ENCODE data around the gene FAM227B.
"Not testable (repeated sequence)": the region's sequence is repeated elsewhere in the genome, so short reads cannot be mapped to it uniquely, and the experiment has no call there.

The FAM227B gene

GRCh38 chr15:49361370-49361769 lies 259.2 kb downstream of the FAM227B start:
- DNase-seq = no peak

DNA sequence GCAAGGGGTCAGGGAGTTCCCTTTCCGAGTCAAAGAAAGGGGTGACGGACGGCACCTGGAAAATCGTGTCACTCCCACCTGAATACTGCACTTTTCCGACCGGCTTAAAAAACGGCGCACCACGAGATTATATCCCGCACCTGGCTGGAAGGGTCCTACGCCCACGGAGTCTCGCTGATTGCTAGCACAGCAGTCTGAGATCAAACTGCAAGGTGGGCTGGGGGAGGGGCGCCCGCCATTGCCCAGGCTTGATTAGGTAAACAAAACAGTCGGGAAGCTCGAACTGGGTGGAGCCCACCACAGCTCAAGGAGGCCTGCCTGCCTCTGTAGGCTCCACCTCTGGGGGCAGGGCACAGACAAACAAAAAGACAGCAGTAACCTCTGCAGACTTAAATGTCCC lies 266.2 kb downstream of the FAM227B start:
- not testable (repeated sequence) for DNase-seq

DNA sequence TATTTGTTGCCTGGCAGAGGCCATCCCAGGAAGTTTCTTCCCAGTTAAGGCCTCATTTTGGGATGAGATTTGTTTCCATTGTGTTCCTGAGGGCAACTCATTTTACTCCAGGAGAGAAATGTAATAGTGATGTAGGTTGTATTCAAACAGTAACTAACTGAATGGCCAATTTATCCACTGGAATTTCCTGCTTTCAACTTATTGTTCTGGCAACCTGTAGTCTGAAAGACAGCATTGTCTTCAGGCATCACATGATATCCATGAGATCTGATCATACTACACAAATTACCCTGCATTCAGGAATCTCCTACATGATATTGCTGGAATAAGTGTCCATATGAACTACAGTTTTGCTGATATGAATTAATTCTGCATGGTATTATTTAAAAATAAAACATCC lies 277.1 kb downstream of the FAM227B start:
- no peak for DNase-seq

DNA sequence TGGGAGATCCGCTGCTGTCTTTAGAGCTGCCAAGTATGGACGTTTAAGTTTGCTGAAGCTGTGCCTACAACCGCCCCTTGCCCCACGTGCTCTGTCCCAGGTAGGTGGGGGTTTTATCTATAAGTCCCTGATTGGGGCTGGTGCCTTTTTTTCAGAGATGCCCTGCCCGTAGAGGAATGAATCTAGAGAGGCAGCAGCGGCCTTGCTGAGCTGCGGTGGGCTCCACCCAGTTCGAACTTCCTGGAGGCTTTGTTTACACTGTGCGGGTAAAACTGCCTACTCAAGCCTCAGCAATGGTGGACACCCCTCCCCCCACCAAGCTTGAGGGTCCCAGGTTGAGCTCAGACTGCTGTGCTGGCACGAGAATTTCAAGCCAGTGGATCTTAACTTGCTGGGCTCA lies 281.0 kb downstream of the FAM227B start:
- no peak for DNase-seq

DNA sequence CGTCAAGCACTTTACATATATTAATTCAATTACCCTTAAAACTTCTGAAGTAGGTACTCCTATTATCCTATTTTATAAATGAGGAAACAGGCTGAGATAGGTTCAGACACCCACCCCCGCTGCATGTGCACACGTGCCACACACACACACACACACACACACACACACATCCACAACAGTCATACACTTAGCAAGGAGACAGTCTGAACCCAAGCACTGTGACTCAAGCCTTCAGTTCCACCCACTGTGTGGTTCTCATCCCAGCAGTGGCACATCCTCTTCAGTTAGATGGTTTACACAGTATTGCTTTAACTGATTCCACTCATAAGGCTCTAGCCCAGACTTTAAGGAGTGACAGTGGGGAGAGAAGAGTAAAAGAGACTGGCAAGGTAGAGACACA lies 288.7 kb downstream of the FAM227B start:
- no peak for DNase-seq

- no peak for DNase-seq
Observed at GRCh38 chr15:49331442-49331841, 289.2 kb downstream of the FAM227B start.

DNA sequence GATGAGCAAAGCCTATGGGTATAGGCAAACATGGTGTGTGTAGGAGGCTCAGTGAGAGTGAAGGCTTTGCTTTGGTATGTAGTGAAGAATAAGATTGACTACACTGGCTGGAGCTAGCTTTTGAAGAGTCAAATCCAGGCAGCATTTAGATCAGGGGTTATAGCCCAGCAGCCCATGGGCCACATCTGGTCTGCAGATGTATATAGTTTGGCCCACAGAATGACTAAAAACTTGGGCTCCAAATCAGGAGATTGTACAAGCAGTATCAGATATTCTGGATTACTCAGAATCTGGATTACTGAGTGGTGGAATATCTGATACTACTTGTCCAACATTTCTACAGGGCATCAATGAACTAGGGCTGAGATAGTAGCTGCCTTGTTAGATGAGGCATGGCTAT lies 290.5 kb downstream of the FAM227B start:
- DNase-seq = no peak

- DNase-seq = no peak
Observed at GRCh38 chr15:49328941-49329340, 291.7 kb downstream of the FAM227B start.

- DNase-seq = no peak
Observed at GRCh38 chr15:49327927-49328326, 292.7 kb downstream of the FAM227B start.

DNA sequence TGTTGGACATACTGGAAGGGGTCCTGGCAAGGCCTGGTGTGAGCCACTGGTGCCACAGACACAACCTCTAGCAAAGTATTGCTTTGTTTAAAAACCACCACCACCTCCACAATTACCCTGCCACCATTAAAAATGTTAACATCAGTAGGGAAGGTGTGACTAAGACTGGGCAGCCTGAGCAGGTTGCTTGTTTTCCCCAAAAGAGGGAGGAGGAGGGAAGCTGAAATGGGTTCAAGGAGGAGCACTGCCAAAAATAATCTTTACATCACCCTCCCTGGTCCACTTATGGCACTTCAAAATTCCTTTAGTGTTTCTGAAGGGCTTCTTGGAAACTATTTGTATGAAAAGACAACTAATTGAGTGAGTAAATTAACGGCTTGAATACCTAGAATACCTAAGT lies 297.4 kb downstream of the FAM227B start:
- no peak for DNase-seq

GRCh38 chr15:49320351-49320750 lies 300.3 kb downstream of the FAM227B start:
- DNase-seq = no peak

DNA sequence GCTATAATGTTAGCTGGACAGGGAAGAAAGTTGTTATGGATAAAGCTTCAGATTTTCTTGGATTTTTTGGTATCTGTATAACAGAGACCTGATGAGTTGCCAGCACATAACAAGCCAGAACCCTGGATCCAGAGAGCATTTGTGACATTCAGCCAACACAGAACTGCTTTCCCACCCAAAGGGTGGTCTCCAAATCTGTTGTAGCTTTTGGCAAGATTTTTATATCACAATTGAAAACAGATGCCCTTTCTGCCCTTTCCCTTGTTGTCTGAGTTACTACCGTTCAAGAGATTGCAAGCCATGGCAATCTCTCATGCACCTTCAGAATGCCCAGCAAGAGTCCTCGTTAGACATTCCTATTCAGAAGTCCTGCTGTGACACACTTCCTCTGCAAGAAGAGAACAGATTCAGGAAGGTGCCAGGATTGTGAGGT lies 305.2 kb downstream of the FAM227B start:
- no peak for DNase-seq

GRCh38 chr15:49314716-49315115 lies 305.9 kb downstream of the FAM227B start:
- DNase-seq = no peak

- DNase-seq = no peak
Observed at GRCh38 chr15:49313650-49314049, 307.0 kb downstream of the FAM227B start.

GRCh38 chr15:49309889-49310288 lies 310.7 kb downstream of the FAM227B start:
- DNase-seq = no peak

DNA sequence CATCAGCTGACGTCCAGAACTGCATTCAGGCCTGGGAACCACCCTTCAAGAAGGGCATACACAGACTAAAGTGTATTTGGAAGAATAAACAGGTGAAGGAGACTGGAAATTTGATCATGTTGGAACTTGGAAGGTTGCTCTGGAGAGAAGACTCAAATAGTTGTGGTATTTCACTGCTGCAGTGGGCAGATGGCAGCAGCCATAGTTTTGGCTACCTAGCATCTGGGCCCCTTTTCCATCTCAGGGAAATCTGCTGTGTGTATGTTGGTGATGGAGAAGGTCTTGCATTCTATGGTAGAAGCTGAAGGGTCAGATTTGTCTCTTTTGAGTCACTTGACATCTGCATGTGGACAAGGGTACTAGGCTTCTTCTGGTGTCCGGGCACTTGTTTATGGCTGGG lies 311.9 kb downstream of the FAM227B start:
- no peak for DNase-seq

DNA sequence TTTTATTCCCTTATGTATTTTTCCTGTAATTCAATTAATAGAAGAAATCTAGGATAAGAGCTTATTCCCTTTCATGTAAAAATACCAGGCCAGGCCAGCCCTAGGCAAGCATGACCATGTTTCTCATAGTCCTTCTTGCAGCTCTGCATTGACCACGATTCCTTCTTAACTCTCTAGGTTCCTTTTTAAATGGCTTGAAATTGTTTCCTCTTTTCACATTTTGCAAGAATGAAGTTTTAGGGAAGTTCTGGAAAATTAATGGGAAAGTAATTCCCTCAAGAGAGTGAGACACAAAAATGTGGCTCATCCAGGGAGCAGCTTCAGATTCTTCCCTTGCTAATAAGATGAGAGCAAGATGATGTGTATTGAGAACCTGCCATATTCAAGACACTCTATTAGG lies 314.1 kb downstream of the FAM227B start:
- DNase-seq = no peak

- no peak for DNase-seq
Observed at GRCh38 chr15:49303003-49303402, 317.6 kb downstream of the FAM227B start.

GRCh38 chr15:49301562-49301961 lies 319.1 kb downstream of the FAM227B start:
- no peak for DNase-seq

GRCh38 chr15:49300856-49301255 lies 319.8 kb downstream of the FAM227B start:
- no peak for DNase-seq

GRCh38 chr15:49297584-49297983 lies 323.0 kb downstream of the FAM227B start:
- DNase-seq = no peak

GRCh38 chr15:49296258-49296657 lies 324.4 kb downstream of the FAM227B start:
- no peak for DNase-seq

DNA sequence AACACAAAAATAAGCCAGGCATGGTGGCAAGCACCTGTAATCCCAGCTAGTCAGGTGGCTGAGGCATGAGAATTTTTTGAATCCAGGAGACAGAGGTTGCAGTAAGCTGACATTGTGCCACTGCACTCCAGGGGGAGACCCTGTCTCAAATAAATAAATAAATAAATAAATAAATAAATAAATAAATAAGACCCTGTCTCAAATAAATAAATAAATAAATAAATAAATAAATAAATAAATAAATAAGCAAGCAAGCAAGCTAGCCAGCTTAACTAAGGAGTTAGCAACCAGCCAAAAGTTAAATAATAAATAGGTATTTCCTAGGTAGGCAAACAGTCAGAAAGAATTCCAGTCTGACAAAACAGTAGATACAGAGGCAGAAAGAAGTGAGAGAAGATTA lies 326.7 kb downstream of the FAM227B start:
- no peak for DNase-seq

GRCh38 chr15:49290191-49290590 lies 330.4 kb downstream of the FAM227B start:
- no peak for DNase-seq

GRCh38 chr15:49288391-49288790 lies 332.2 kb downstream of the FAM227B start:
- DNase-seq = no peak

- DNase-seq = no peak
Observed at GRCh38 chr15:49287481-49287880, 333.1 kb downstream of the FAM227B start.
